Natural killer cell (primary cell): ENCODE data around the gene COL27A1. TPM values are rescaled to one million over a fixed set of nuclear protein-coding genes. Genes with fewer than 3 reads are reported as not detected.

ENCODE experiments used
- ATAC-seq, 3 donors: fragments of 150-1000 bp in 2 of 3; fragments of 200-7000 bp in 1 of 3; cut with Tn5 transposase; 1 replicate in 1 of 3; 2 replicates in 2 of 3; pipeline ENCODE4 v1.10.0; 2021; ENCODE audit warnings: mild to moderate bottlenecking in 2 of 3, moderate library complexity in 2 of 3
- DNase-seq, 2 donors: peaks; one replicate each; pipeline versions ENCODE4 v3.0.0 to v3.0.0-alpha.2; 2013 to 2021; ENCODE audit warnings: mixed read lengths in 1 of 2
- H3K27ac ChIP-seq: one replicate; pipeline ENCODE4 v1.5.1; 2013; ENCODE audit warnings: mild to moderate bottlenecking, low read length
- H3K27me3 ChIP-seq: one replicate; pipeline ENCODE4 v1.6.1; 2013; ENCODE audit warnings: low read length; ENCODE audit not compliant: control insufficient read depth, insufficient read depth
- H3K36me3 ChIP-seq: one replicate; pipeline ENCODE4 v1.6.1; 2013; ENCODE audit warnings: low read length; ENCODE audit not compliant: control insufficient read depth, insufficient read depth
- H3K4me1 ChIP-seq: one replicate; pipeline ENCODE4 v1.6.1; 2013; ENCODE audit warnings: low read length; ENCODE audit not compliant: control insufficient read depth, insufficient read depth
- H3K4me3 ChIP-seq: one replicate; pipeline ENCODE4 v1.5.1; 2013; ENCODE audit warnings: low read length
- H3K9me3 ChIP-seq: one replicate; pipeline ENCODE4 v1.6.1; 2013; ENCODE audit warnings: low read length; ENCODE audit not compliant: control insufficient read depth, insufficient read depth
- H3K27ac Mint-ChIP-seq, 2 donors: one replicate each; pipeline ENCODE4 v1.8.0; 2022; ENCODE audit warnings: mild to moderate bottlenecking in 2 of 2, mixed read lengths in 2 of 2, moderate library complexity in 1 of 2
- H3K27me3 Mint-ChIP-seq, 2 donors: one replicate each; pipeline ENCODE4 v1.8.0; 2022; ENCODE audit warnings: low read depth in 2 of 2, mixed read lengths in 2 of 2
- H3K36me3 Mint-ChIP-seq: one replicate; pipeline ENCODE4 v1.8.0; 2022; ENCODE audit warnings: mixed read lengths
- H3K4me1 Mint-ChIP-seq, 2 donors: one replicate each; pipeline ENCODE4 v1.8.0; 2022; ENCODE audit warnings: mixed read lengths in 2 of 2
- H3K4me3 Mint-ChIP-seq: one replicate; pipeline ENCODE4 v1.8.0; 2022; ENCODE audit warnings: mild to moderate bottlenecking, moderate library complexity, mixed read lengths
- H3K9me3 Mint-ChIP-seq, 2 donors: one replicate each; pipeline ENCODE4 v1.8.0; 2022; ENCODE audit warnings: mixed read lengths in 2 of 2
- CTCF ChIP-seq: fragments of 200-600 bp; IDR thresholded peaks from one replicate; pipeline ENCODE4 v1.8.0; 2022; ENCODE audit warnings: antibody characterized with exemption
- WGBS: methylation state at CpG from one replicate; pipeline ENCODE4 v1.1.7; 2013; ENCODE audit warnings: missing lambda C conversion rate; ENCODE audit not compliant: insufficient coverage; 5-methylcytosine and 5-hydroxymethylcytosine counted together
- intact Hi-C: fragments of 100-400 bp; cut with micrococcal nuclease; formaldehyde crosslinking; loops from one replicate; pipeline ENCODE4 v1.14.2; 2022
- total RNA-seq, 4 donors: library from RNA; stranded (reverse); fragments of 120-200 nt in 1 of 4; gene quantifications; one replicate each; pipeline versions ENCODE4 v1.2.3 to v1.2.4, GENCODE V29; 2013 to 2022

COL27A1 gene
- total RNA-seq, 3 donors from 2014 or later (not counting 1 experiment from before 2014, with no cell fraction given): not detected

- Mint-ChIP-seq H3K27ac (no peak overlapping the region), H3K9me3 (no peaks in the 10 kb centered on the region), H3K27me3 (peaks cover 0 to 7% of the 10 kb centered on the region in 2 donors), H3K4me3 (no peak overlapping the region), H3K4me1 (no peaks in the 10 kb centered on the region), H3K36me3 (no peaks in the 10 kb centered on the region)
- 93% methylated on average over 30 of the region's 31 CpGs for WGBS
- TF ChIP-seq CTCF: no peak
- no peak overlapping the region for H3K27ac ChIP-seq
- intact Hi-C loops: no loop called here
- DNase-seq (peak in 1 of 2 donors; percentile 7), ATAC-seq (no peak)
- H3K36me3 ChIP-seq: no peaks in the 10 kb centered on the region
- no peaks in the 10 kb centered on the region for H3K27me3 ChIP-seq
- peaks cover 5% of the 10 kb centered on the region for H3K4me1 ChIP-seq
- H3K4me3 ChIP-seq: no peak overlapping the region
- no peaks in the 10 kb centered on the region for H3K9me3 ChIP-seq
These were observed 145.8 kb downstream of the COL27A1 start for GRCh38 chr9:114300846-114301797.

DNA sequence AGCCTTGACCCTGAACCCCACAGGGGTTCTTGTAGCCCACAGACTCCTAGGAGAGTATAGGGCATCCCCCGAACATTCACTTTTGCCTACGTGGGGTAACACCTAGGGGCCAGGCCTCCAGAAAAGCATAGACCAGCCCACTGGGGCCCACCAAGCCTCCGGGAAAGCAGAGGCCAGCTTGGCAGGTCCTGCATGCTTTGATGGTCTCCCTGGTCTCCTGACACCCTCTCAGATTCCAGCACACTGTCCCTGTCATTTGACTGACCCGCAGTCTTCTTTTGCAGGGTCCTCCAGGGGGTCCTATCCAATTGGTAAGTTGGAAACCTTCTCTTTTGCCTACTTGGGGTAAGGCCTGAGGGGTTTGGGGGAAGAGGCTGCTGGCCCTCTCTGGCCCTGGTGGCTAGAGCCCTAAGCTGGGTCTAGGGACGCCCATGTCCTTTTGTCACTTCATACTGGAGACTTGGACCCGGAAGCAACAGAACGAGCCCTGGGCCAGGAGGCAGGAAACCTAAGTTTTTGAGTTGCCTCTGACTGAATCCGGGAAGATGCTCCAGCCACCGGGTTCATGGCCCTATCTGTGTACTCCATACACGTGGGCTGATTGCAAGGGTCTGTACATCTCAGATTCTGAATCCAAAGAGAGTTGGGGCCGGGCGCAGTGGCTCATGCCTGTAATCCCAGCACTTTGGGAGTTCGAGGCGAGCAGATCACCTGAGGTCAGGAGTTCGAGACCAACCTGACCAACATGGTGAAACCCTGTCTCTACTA lies 146.6 kb downstream of the COL27A1 start:
- peak in 1 of 2 donors; percentile 10 for DNase-seq
- no peak overlapping the region for H3K4me3 Mint-ChIP-seq
- intact Hi-C loops: no loop called here
- Histone ChIP-seq H3K36me3 (no peaks in the 10 kb centered on the region), H3K27ac (no peak overlapping the region), H3K4me3 (no peak overlapping the region), H3K27me3 (no peaks in the 10 kb centered on the region), H3K9me3 (no peaks in the 10 kb centered on the region), H3K4me1 (peaks cover 5% of the 10 kb centered on the region)
- 84% methylated on average over 15 of the region's 15 CpGs for WGBS
- H3K27ac Mint-ChIP-seq: no peak overlapping the region
- no peaks in the 10 kb centered on the region for H3K36me3 Mint-ChIP-seq
- H3K4me1 Mint-ChIP-seq: no peaks in the 10 kb centered on the region
- ATAC-seq: no peak
- peaks cover 0 to 7% of the 10 kb centered on the region in 2 donors for H3K27me3 Mint-ChIP-seq
- TF ChIP-seq CTCF: no peak
- H3K9me3 Mint-ChIP-seq: no peaks in the 10 kb centered on the region

DNA sequence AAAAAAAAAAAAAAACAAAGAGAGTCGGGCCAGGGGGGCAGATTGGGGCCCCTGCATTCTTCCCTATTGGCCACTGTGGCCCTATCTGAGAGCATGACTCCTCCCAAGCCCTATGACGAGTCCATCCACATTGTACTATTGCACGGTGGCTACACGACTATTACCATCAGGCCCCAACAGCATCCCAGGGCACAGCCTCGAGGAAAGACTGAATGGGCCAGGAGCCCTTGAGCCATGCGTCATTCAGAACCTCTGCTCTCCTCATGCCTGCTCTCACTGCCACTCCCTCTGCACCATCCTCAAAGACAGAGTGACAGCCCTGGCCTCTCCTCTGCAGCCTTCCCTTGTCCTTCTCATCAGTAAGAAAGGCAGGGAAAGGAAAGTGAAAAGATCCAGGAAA lies 147.4 kb downstream of the COL27A1 start:
- Histone ChIP-seq H3K36me3 (no peaks in the 10 kb centered on the region), H3K4me3 (no peak overlapping the region), H3K4me1 (peaks cover 5% of the 10 kb centered on the region), H3K27ac (no peak overlapping the region), H3K9me3 (no peaks in the 10 kb centered on the region), H3K27me3 (no peaks in the 10 kb centered on the region)
- Mint-ChIP-seq H3K36me3 (no peaks in the 10 kb centered on the region), H3K9me3 (no peaks in the 10 kb centered on the region), H3K4me1 (no peaks in the 10 kb centered on the region), H3K4me3 (no peak overlapping the region), H3K27me3 (peaks cover 3% of the 10 kb centered on the region in 2 donors), H3K27ac (no peak overlapping the region)
- ATAC-seq (no peak), DNase-seq (no peak)
- TF ChIP-seq CTCF: no peak
- WGBS: 76% methylated on average over 6 of the region's 6 CpGs
- intact Hi-C loops: no loop called here
